Measurements from ENCODE around the gene SPATA45.

Gene SPATA45

GRCh38 chr1:212794561-212795014, 52.9 kb downstream of the SPATA45 start:
- peak; percentile 65 to 84 for DNase-seq (ENCODE audit: low read depth in 1 of 2, low spot score in 1 of 2)

GRCh38 chr1:212792396-212792908, 55.0 kb downstream of the SPATA45 start:
- DNase-seq (ENCODE audit: low read depth in 1 of 2, low spot score in 1 of 2): no peak
- no peak for TF ChIP-seq CTCF (IDR thresholded peaks at IDR 0.05; ENCODE audit: insufficient read depth, low read length)
- no peak for TF ChIP-seq GABPA (IDR thresholded peaks at IDR 0.05; ENCODE audit: low read depth)
- TF ChIP-seq POLR2AphosphoS5 (IDR thresholded peaks at IDR 0.05; ENCODE audit: low read depth): no peak
- no peak for TF ChIP-seq REST (IDR thresholded peaks at IDR 0.05; ENCODE audit: insufficient replicate concordance, low read depth)
- TF ChIP-seq SPI1 (IDR thresholded peaks at IDR 0.05; ENCODE audit: borderline replicate concordance, low read depth): no peak
- Histone ChIP-seq H3K4me3 (replicated peaks; ENCODE audit: insufficient read depth, low read length) (peak overlapping the region; percentile 87), H3K27me3 (ENCODE audit: insufficient read depth, poor library complexity, severe bottlenecking) (no peaks in the 10 kb centered on the region), H3K27ac (replicated peaks) (peak overlapping the region; percentile 88)

More at GRCh38 chr1:212794561-212795014, 52.9 kb downstream of the SPATA45 start:
- Histone ChIP-seq H3K27ac (replicated peaks) (peak overlapping the region; percentile 48), H3K4me3 (replicated peaks; ENCODE audit: insufficient read depth, low read length) (no peak overlapping the region), H3K27me3 (ENCODE audit: insufficient read depth, poor library complexity, severe bottlenecking) (no peaks in the 10 kb centered on the region)
- TF ChIP-seq POLR2AphosphoS5 (IDR thresholded peaks at IDR 0.05; ENCODE audit: low read depth) (peak; percentile 56; the same call in 1 of the 2 replicates), REST (IDR thresholded peaks at IDR 0.05; ENCODE audit: insufficient replicate concordance, low read depth) (no peak), SPI1 (IDR thresholded peaks at IDR 0.05; ENCODE audit: borderline replicate concordance, low read depth) (peak; percentile 98)

GRCh38 chr1:212791676-212792395, 55.6 kb downstream of the SPATA45 start, which contains the start of the genes NSL1 and TATDN3:
NSL1 (minus strand) TSS chr1:212791777; CDS start chr1:212791763, 14 bp downstream.
TATDN3 (plus strand) TSS chr1:212791894; CDS start chr1:212791922, 28 bp downstream.
- no peaks in the 10 kb centered on the region for H3K27me3 ChIP-seq (ENCODE audit: insufficient read depth, poor library complexity, severe bottlenecking)
- DNase-seq (ENCODE audit: low read depth in 1 of 2, low spot score in 1 of 2): peak; percentile 82 to 94
- peak within 1 kb of the TSS; percentile 88 for H3K27ac ChIP-seq (replicated peaks)
- H3K4me3 ChIP-seq (replicated peaks; ENCODE audit: insufficient read depth, low read length): peak within 1 kb of the TSS; percentile 87
- peak; percentile 79 for TF ChIP-seq REST (IDR thresholded peaks at IDR 0.05; ENCODE audit: insufficient replicate concordance, low read depth)
- TF ChIP-seq GABPA (IDR thresholded peaks at IDR 0.05; ENCODE audit: low read depth): peak; percentile 96
- TF ChIP-seq CTCF (IDR thresholded peaks at IDR 0.05; ENCODE audit: insufficient read depth, low read length): no peak
- peak; percentile 95 for TF ChIP-seq POLR2AphosphoS5 (IDR thresholded peaks at IDR 0.05; ENCODE audit: low read depth)
- peak; percentile 9; the same call in 1 of the 2 replicates for TF ChIP-seq SPI1 (IDR thresholded peaks at IDR 0.05; ENCODE audit: borderline replicate concordance, low read depth)

Data from HL-60 (cell line).